Fibroblast of skin of left quadriceps (primary cell): ENCODE data around the gene ITCH.

Source experiments
- DNase-seq, 2 experiments: peaks; one replicate each; pipeline ENCODE4 v3.0.0-alpha.2; 2013; ENCODE audit warnings: low read depth in 2 of 2

Gene ITCH

GRCh38 chr20:34549291-34549928 is 186.3 kb downstream of the ITCH start:
- DNase-seq, result no peak

- no peak for DNase-seq
Measured at GRCh38 chr20:34549929-34550305, 186.8 kb downstream of the ITCH start.

DNA sequence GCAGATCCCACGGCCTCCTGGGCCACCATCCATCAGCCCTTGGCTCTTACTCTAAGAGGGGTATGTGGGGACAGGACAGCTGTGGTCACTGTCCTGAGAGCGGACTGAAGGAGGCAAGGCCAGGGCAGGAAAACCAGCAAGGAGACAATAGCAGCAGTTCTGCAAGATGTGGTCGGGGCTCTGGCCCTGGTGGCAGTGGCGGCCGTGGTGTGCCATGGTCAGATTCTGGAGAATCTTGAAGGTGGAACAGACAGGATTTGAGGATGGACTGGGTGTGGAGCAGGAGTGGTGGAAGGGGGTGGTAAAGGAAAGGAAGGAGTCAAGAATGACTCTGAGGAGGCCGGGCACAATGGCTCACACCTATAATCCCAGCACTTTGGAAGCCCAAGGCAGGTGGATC is 189.5 kb downstream of the ITCH start:
- DNase-seq, result no peak

DNA sequence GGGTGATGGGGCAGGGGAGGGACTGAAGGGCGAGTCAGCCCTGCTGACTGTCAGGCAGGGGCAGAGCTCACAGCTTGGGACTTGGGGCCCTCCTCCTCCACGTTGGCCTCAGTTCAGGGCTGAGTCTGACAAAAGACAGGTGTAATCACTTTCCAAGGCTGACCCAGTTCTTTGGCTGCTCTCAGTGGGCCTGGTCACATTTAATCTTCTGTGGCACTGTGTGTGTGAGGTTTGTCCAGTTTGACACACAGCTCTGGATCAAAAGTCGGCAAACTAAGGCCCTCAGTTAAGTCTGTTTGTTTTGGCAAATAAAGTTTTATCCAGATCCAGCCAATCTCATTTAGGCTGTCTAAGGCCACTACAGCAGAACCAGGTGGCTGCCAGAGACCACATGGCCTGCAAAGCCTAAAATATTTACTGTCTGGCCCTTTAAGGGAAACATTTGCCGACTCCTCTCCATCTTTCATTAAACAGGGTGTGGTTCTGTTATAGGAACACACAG is 190.3 kb downstream of the ITCH start:
- DNase-seq, result no peak

DNA sequence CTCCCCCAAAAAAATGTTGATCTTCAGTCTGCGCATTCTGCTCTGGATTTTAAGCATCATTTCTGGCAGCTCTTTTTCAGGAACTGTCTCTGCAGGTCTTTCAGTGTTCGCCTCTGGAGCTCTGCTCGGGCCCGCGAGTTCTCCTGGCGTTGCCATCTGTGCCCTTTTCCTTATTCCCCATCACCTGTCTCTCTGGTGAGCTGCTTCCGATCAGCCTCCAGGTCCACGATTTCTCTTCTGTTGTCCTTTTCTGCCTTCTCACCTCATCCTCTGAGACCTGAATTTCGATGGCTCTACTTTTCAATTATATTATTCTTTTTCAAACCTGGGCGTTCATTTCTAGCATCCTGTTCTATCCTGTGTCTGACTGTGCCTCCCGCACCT is 194.9 kb downstream of the ITCH start:
- DNase-seq, result no peak

GRCh38 chr20:34558320-34559218 is 195.5 kb downstream of the ITCH start, which contains the start of gene MAP1LC3A:
Gene MAP1LC3A, plus strand, starts transcription at chr20:34558718. Its CDS starts 151 bp downstream, at chr20:34558869.
- peak; percentile 91 to 93 for DNase-seq

DNA sequence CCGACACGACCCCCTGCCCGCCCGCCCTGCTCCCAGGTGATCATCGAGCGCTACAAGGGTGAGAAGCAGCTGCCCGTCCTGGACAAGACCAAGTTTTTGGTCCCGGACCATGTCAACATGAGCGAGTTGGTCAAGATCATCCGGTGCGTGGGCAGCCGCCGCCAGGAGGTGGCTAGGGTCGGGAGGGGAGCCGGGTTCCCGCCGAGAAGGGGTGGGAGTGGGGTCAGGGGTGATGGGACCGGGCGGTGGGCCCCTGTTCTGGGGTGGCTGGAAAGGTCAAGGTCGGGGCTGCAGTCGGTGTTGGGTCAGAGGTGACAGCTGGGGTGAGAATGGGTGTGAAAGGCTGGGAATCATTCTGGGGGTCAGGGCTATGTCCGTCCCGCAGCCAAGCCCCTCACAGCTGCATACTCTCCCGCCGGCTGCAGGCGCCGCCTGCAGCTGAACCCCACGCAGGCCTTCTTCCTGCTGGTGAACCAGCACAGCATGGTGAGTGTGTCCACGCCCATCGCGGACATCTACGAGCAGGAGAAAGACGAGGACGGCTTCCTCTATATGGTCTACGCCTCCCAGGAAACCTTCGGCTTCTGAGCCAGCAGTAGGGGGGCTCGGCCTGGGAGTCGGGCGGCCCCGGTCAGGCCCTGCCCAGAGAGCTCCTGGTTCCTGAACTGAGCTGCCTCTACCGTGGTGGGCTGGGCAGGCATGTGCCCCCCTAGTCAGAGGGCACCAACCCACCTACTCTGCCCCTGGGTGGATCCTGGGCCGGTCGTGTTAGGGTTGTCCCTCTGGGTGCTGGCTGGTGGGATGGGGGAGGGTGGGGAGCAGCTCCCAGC is 196.5 kb downstream of the ITCH start:
- no peak for DNase-seq

DNA sequence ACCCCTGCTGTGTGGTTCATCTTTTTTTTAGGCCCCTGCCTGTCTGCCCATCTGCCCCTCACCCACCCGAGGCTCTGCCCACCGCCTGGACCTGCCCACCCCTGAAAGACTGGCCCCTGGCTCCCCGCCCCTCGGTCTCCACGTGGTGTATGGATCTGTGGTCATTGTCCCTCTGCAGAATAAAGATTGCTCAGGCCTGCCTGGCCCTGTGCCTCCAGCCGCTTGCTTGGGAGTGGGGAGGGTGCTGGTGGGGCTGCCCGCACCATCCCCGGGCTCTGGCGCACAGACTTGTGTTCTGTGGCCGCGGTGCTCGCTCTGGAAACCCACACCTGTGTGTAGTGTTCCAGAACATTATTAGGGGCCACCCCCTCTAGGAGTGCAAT is 197.1 kb downstream of the ITCH start:
- no peak for DNase-seq

DNA sequence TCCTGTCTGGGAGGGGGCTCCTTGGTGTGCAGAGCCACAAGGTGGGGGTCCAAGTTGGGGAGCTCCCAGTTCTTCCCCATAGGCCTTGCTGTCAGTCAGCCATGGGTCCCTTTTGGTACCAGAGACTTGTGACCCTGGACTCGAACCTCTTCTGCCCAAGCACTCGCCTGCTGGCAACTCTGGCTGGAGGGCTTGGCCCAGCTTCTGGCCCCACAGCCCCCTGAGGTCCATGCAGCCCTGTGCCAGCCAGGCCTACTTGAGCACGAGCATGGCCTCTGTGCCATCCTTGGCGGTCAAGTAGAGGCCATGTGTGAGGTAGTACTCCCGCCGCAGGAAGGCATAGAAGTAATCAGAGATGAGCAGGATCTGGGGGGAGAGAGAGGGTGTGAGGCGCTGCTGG is 197.5 kb downstream of the ITCH start:
- DNase-seq, result no peak
